Fibroblast of mammary gland (primary cell): ENCODE data around the gene OTUD7B.
A peak's percentile ranks its signal among the peaks of the same experiment; 100 is the strongest.
"Not testable (repeated sequence)": the region's sequence is repeated elsewhere in the genome, so short reads cannot be mapped to it uniquely, and the experiment has no call there.

Experiments
- DNase-seq: peaks from one replicate; pipeline ENCODE4 v3.0.0-alpha.2; 2010; ENCODE audit warnings: low read depth
- H3K4me3 ChIP-seq: 2 replicates; pipeline ENCODE4 v1.5.1; 2011; ENCODE audit warnings: low read depth, mild to moderate bottlenecking, low read length, moderate library complexity; ENCODE audit not compliant: control insufficient read depth
- TF ChIP-seq, protein P1 (sequence below): conservative IDR thresholded peaks from 2 replicates; pipeline ENCODE4 v1.5.1; 2011; ENCODE audit warnings: low read depth, low read length, inconsistent platforms; ENCODE audit not compliant: control insufficient read depth, insufficient read depth

Gene OTUD7B

DNA sequence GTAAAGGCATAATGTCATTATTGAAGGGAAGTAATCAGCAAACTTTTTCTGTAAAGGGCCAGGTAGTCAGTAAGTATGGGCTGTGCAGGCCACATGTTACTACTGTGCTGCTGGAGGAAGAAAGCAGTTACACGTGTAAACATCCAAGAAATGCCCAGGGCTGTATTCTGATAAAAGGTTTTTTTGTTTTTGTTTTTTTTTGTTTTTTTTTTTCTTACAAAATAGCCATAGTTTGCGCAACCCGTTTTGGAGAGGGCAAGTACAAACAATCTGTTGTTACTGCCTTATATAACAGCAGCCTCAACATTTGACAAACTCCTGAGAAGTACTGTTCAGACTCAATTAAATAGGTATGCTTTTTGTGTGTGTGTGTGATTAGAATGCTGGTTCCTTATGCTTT is 47.2 kb downstream of the OTUD7B start:
- TF ChIP-seq, protein P1, sequence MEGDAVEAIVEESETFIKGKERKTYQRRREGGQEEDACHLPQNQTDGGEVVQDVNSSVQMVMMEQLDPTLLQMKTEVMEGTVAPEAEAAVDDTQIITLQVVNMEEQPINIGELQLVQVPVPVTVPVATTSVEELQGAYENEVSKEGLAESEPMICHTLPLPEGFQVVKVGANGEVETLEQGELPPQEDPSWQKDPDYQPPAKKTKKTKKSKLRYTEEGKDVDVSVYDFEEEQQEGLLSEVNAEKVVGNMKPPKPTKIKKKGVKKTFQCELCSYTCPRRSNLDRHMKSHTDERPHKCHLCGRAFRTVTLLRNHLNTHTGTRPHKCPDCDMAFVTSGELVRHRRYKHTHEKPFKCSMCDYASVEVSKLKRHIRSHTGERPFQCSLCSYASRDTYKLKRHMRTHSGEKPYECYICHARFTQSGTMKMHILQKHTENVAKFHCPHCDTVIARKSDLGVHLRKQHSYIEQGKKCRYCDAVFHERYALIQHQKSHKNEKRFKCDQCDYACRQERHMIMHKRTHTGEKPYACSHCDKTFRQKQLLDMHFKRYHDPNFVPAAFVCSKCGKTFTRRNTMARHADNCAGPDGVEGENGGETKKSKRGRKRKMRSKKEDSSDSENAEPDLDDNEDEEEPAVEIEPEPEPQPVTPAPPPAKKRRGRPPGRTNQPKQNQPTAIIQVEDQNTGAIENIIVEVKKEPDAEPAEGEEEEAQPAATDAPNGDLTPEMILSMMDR: no peak
- H3K4me3 ChIP-seq: no peak overlapping the region
- DNase-seq: no peak

DNA sequence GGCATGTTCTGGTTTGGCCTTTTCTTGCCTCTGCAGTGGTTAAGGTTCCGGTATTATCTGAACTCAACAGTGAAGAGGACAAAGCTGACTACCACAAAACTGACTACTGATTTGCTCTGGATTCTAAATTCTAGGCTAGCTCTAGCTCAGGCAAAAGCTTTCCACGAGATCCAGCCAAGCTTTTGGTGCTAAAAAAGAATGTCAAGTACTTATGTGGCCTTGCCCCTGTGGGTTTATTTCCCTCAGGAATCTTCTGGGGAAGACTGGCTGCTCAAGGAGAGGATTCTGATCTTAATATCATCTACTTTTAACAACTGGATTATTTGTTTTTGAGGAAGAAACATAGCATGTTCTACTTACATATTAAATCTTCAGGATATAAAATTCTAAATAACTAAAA is 47.8 kb downstream of the OTUD7B start:
- no peak for DNase-seq

DNA sequence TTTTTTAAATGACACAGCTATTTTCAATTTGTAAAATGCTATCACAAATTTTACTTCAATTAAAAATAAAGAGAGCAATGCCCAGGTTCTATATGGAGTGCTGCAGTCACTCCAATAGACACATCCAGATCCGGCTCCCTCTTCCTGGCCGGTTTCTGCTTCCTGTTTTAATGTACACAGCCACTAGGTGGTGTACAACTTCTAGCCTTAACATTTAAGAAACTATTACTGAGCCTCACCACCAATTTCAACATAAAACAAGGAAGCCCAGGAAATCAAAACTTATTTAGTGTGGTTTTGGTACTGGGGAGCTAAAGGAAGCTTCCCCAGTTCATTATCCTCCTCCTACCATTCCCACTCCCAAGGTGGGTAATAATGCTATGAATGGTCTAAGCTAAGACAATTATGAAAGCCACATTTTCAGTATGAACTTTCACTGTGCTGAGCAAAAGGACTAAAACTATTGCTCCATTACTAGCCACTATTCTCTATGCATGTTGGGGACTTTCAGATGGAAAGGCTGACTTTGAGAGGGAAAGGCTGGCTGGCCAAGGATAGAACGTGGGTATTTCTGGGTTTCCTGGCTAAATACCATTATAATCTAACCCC is 48.4 kb downstream of the OTUD7B start:
- no peak overlapping the region for H3K4me3 ChIP-seq
- TF ChIP-seq, protein P1: peak; percentile 77
- peak; percentile 83 for DNase-seq

More for the DNA sequence above, 47.8 kb downstream of the OTUD7B start:
- TF ChIP-seq, protein P1: no peak
- no peak overlapping the region for H3K4me3 ChIP-seq

DNA sequence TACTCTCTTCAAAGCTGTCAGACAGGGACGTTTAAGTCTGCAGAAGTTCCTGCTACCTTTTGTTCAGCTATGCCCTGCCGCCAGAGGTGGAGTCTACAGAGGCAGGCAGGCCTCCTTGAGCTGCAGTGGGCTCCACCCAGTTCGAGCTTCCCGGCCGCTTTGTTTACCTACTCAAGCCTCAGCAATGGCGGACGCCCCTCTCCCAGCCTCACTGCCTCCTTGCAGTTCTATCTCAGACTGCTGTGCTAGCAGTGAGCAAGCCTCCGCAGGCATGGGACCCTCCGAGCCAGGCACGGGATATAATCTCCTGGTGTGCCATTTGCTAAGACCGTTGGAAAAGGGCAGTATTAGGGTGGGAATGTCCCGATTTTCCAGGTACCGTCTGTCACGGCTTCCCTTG is 53.0 kb downstream of the OTUD7B start:
- not testable (repeated sequence) for H3K4me3 ChIP-seq, DNase-seq

DNA sequence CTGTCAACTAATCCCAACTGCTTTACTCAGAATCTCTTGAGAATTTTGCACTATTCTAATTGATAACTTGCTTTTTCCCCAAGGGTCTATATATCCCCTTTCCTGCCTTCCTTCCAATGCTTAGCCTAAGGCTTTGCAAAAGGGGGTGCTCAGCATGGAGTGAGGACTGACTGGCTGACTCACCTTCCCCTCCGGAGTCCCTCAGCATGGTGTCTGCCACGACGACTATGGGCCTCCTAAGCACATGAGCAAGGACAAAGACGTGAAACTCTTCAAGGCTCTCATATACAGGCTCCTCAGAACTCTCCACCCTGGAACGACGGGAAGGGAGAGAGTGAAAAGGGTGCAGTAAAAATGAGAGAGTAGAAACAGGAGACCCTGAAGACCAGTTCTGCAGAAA is 60.6 kb downstream of the OTUD7B start:
- no peak for DNase-seq
- H3K4me3 ChIP-seq: no peak overlapping the region
- TF ChIP-seq, protein P1: no peak

DNA sequence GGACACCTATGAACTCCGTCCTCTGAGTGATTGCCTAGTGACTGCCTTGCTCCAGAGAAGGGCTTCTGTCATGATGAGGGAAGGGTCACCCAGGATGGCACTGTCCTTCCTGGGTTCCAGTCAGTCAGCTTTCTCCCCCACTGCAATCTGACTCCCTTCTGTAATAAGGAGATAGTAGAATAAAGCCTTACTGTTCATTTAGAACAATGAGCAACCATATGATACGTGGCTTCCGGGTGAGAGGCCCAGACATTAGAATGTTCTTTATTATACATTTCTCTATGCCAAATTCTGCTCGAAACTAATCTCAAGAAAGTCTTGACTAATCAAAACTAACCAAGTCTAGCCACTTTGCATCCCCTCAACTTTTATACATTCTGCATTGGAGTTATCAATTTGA is 65.3 kb downstream of the OTUD7B start:
- TF ChIP-seq, protein P1: no peak

DNA sequence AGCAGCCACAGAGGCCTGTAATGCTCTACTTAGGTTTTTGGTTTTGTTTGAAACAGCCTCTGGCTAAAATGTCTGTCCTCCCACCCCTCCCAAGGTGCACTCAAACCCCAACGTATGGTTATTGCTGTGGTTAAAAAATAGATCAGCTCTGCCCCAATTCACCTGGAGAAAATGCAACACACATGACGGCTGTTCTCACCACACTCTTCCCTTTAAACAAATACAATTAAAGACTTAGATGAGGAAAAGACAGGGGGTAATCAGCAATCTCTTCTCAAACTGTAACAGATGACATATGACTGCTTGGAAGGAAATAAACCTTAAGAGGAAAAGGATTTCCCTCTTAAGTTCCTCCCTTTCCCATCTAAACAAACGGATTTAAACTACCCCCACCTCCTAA is 67.6 kb downstream of the OTUD7B start:
- TF ChIP-seq, protein P1: no peak
- no peak for DNase-seq
- no peak overlapping the region for H3K4me3 ChIP-seq

More for the DNA sequence above, 65.3 kb downstream of the OTUD7B start:
- no peak for DNase-seq
- H3K4me3 ChIP-seq: no peak overlapping the region
